Measurements from ENCODE around the gene TMTC3. TPM values are rescaled to one million over a fixed set of nuclear protein-coding genes. Genes with fewer than 3 reads are reported as not detected.

TMTC3 gene
- total RNA-seq, 2 experiments from 2014 or later = 5.3 to 5.4 TPM

DNA sequence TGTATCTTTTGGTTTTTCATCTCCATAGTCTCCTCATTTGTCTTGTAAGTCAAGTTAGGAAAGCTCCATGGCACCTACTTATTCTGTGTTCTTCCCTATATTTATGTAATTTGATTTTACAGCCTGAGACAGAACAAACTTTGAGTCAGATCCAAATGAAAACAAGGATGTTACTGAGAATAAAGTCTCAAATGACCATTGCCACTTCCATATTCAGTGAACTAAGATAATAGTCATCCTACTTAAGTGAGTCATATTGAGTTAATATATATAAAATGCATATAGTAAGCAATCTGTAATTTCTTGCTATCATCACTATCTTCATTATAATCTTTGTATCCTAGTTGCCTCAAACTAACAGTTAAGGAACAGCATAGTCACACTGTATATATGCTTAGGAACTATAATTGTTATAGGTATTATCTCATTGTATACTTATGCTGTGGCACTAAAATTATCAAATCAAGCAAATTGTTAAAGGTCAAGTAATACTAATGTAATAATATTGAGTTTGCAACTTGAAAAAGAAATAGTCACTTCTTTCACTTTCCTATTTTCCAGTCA is 30.8 kb downstream of the TMTC3 start:
- ChIA-PET CTCF (no interaction called here), POLR2A (no interaction called here)

DNA sequence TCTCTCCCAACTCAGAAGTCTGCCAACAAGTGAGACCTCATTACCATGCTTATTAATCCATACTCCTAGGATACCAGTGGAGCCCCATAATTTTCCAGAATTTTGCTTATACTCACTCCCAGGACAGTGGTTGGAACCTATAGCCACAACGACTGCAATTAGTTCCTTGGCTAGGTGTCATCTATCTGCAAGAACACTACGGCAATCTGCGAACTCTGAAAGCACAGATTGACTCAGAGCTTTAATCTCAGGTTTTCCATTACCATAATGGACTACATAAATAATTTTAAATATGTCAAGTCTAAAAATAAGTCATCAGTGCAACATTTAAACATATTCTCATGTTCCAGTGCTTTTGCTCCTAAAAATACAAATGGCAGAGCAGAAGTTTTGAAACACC is 33.4 kb downstream of the TMTC3 start:
- no peak overlapping the region for H3K27ac Mint-ChIP-seq
- H3K4me3 Mint-ChIP-seq = no peak overlapping the region
- ChIA-PET POLR2A (no interaction called here), CTCF (no interaction called here)
- peaks cover 28% of the 10 kb centered on the region for H3K36me3 Mint-ChIP-seq (ENCODE audit: low read depth)
- no peaks in the 10 kb centered on the region for H3K27me3 Mint-ChIP-seq (ENCODE audit: low read depth)
- no peaks in the 10 kb centered on the region for H3K9me3 Mint-ChIP-seq (ENCODE audit: insufficient read depth)
- no peak for ATAC-seq
- DNase-seq = no peak
- H3K4me1 Mint-ChIP-seq (ENCODE audit: low read depth) = no peaks in the 10 kb centered on the region

More for the DNA sequence above, 30.8 kb downstream of the TMTC3 start:
- Mint-ChIP-seq H3K27ac (no peak overlapping the region), H3K4me1 (ENCODE audit: low read depth) (no peaks in the 10 kb centered on the region), H3K36me3 (ENCODE audit: low read depth) (peaks cover 31% of the 10 kb centered on the region), H3K27me3 (ENCODE audit: low read depth) (no peaks in the 10 kb centered on the region), H3K9me3 (ENCODE audit: insufficient read depth) (no peaks in the 10 kb centered on the region), H3K4me3 (no peak overlapping the region)
- no peak for ATAC-seq
- no peak for DNase-seq

DNA sequence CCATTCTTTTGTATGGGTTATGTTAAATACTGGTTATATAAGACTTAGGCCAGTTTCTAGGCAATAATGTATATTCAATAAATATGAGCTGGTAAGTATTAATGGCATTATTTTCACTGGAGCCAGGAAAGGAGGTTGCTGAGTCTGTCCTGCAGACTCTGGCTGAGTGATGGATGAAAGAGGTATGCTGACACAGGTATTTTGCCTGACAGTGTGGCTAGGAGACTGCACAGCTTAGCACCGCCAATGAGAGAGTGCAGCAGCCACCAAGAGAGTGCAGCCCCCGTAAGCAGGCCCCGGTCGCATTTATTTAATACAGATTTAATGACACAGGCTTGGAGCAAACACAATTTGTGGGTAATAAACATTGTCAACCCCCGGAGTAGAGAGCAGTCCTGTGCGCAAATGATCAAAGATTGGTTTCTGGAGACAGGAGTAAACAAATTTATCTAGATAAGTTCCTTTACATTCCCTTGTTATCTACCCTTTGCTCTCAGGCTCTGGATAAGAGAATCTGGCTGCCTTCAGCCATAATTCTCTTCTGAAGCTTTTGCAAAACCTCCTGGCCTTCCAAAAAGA is 37.4 kb downstream of the TMTC3 start:
- Mint-ChIP-seq H3K27me3 (ENCODE audit: low read depth) (no peaks in the 10 kb centered on the region), H3K27ac (no peak overlapping the region), H3K36me3 (ENCODE audit: low read depth) (peaks cover 23% of the 10 kb centered on the region), H3K4me1 (ENCODE audit: low read depth) (no peaks in the 10 kb centered on the region), H3K4me3 (no peak overlapping the region), H3K9me3 (ENCODE audit: insufficient read depth) (no peaks in the 10 kb centered on the region)
- CTCF ChIA-PET = no interaction called here
- POLR2A ChIA-PET = no interaction called here
- ATAC-seq (no peak), DNase-seq (no peak)

DNA sequence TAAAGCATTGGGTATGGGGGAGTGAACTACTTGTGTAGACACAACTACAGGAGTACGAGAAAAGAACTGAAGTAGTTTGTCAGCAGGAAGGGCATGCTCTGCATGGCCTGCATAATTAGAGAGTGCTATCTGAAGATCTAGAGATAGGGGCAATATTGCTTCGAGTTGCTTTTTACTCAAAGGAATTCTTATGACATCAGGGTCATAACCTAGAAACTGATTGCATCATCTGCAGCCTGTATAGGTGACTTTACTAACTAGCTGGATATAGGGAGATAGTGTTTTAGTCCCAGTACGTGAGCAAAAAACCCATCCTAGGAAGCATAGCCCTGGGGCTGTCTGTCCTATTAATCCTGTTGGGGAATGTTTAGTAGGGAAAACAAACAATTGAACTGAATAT is 39.8 kb downstream of the TMTC3 start:
- no peak overlapping the region for H3K27ac Mint-ChIP-seq
- POLR2A ChIA-PET = no interaction called here
- H3K4me3 Mint-ChIP-seq = no peak overlapping the region
- H3K9me3 Mint-ChIP-seq (ENCODE audit: insufficient read depth) = no peaks in the 10 kb centered on the region
- CTCF ChIA-PET = no interaction called here
- DNase-seq (no peak), ATAC-seq (no peak)
- H3K27me3 Mint-ChIP-seq (ENCODE audit: low read depth) = no peaks in the 10 kb centered on the region
- H3K4me1 Mint-ChIP-seq (ENCODE audit: low read depth) = no peaks in the 10 kb centered on the region
- H3K36me3 Mint-ChIP-seq (ENCODE audit: low read depth) = peaks cover 21% of the 10 kb centered on the region

DNA sequence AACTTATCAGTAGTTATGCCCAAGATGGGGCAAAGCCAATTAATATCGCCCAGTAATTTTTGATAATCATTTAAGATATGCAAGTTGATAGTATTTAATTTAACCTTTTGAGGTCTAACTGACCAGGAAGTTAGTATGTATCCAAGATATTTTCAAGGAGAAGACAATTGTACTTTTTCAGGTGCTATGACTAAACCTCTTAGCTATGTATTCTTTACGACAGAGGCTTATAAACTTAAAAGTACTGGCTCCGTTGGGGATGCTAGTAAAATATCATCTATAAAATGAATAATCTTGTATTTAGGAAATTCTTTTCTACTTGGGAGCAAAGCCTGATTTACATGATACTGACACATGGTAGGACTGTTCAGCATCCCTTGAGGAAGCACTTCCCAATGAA is 40.3 kb downstream of the TMTC3 start:
- Mint-ChIP-seq H3K4me1 (ENCODE audit: low read depth) (no peaks in the 10 kb centered on the region), H3K9me3 (ENCODE audit: insufficient read depth) (no peaks in the 10 kb centered on the region), H3K27me3 (ENCODE audit: low read depth) (no peaks in the 10 kb centered on the region), H3K36me3 (ENCODE audit: low read depth) (peaks cover 19% of the 10 kb centered on the region), H3K27ac (no peak overlapping the region), H3K4me3 (no peak overlapping the region)
- DNase-seq (no peak), ATAC-seq (no peak)
- ChIA-PET CTCF (no interaction called here), POLR2A (no interaction called here)

DNA sequence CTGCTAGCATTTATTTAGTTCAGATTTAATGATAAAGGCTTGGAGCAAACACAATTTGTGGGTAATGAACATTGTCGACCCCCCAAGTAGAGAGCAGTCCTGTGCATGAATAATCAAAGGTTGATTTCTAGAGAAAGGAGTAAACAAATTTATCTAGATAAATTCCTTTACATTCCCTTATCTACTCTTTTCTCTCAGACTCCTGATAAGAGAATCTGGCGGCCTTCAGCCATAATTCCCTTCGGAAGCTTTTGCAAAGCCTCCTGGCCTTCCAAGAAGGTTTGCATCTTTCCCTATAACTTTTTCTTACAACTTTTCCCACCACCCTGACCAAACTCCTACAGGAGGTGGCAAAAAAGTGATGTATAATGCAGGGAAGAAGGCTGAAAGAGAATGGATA is 42.1 kb downstream of the TMTC3 start:
- POLR2A ChIA-PET = no interaction called here
- Mint-ChIP-seq H3K9me3 (ENCODE audit: insufficient read depth) (no peaks in the 10 kb centered on the region), H3K27me3 (ENCODE audit: low read depth) (no peaks in the 10 kb centered on the region), H3K4me1 (ENCODE audit: low read depth) (no peaks in the 10 kb centered on the region), H3K4me3 (no peak overlapping the region), H3K36me3 (ENCODE audit: low read depth) (peaks cover 19% of the 10 kb centered on the region), H3K27ac (no peak overlapping the region)
- CTCF ChIA-PET = no interaction called here
- no peak for DNase-seq
- ATAC-seq = no peak

DNA sequence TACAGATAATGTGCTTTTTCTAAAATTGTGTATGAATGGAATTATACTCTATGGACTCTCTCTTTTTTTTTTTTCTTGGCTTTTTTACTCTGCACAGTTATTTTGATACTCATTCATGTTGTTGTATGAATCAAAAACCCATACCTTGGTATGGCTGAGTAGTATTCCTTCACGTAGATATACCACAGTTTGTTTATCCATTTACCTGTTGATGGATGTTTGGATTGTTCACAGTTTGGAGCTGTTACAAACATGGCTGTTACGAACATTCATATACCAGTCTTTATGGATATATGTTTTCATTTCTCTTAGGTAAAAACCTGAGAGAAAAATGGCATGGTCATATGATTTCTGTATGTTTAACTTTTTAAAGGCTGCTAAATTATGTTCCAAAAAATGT is 43.2 kb downstream of the TMTC3 start:
- ATAC-seq (no peak), DNase-seq (no peak)
- POLR2A ChIA-PET = no interaction called here
- Mint-ChIP-seq H3K27me3 (ENCODE audit: low read depth) (no peaks in the 10 kb centered on the region), H3K27ac (no peak overlapping the region), H3K4me3 (no peak overlapping the region), H3K9me3 (ENCODE audit: insufficient read depth) (no peaks in the 10 kb centered on the region), H3K4me1 (ENCODE audit: low read depth) (no peaks in the 10 kb centered on the region), H3K36me3 (ENCODE audit: low read depth) (peaks cover 10% of the 10 kb centered on the region)
- CTCF ChIA-PET = interaction anchor here (0.8 kb wide), 1 partner anchor 8 kb away, joined by 5 read pairs; no protein-coding TSS in a partner anchor

DNA sequence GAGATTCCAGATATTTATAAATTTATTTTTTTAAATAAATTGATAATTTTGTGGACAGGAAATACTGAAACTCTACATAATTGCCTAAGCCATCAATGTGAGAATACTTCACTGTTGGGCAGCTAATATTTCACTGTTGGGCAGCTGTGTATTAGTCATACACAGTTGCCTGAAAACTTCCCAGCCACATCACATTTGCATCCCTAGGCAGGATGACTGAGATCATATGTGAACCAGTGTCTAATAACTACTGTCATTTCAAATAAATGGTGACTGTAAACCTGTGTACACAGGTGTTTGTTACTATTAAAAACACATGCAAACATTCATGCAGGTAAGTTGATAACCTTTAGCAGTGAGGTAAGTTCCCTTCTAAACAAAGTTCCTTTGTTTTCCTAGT is 43.9 kb downstream of the TMTC3 start:
- ChIA-PET POLR2A (no interaction called here), CTCF (interaction anchor here (0.8 kb wide), 1 partner anchor 8 kb away, joined by 5 read pairs; no protein-coding TSS in a partner anchor)
- no peaks in the 10 kb centered on the region for H3K9me3 Mint-ChIP-seq (ENCODE audit: insufficient read depth)
- no peaks in the 10 kb centered on the region for H3K4me1 Mint-ChIP-seq (ENCODE audit: low read depth)
- no peak overlapping the region for H3K27ac Mint-ChIP-seq
- no peaks in the 10 kb centered on the region for H3K27me3 Mint-ChIP-seq (ENCODE audit: low read depth)
- ATAC-seq (no peak), DNase-seq (no peak)
- no peak overlapping the region for H3K4me3 Mint-ChIP-seq
- H3K36me3 Mint-ChIP-seq (ENCODE audit: low read depth) = peaks cover 10% of the 10 kb centered on the region

DNA sequence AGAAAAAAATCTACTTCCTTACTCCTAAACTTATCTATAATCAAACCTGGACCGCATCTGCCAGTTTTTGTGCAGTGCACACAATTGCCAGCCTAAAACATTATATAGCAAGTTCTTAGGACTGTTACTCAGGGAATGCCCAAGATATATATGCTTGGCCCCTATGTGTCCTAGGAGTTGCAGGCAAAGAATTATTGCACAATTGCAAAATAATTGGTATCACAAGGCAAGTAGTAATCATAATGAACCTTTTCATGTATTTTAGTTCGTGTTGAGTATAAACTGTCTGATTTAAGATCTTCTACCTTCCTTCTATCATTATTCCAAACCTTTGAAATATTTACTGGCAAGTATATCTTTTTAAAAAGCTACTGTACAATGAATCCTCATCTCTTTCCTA is 45.5 kb downstream of the TMTC3 start:
- CTCF ChIA-PET = no interaction called here
- H3K4me1 Mint-ChIP-seq (ENCODE audit: low read depth) = no peaks in the 10 kb centered on the region
- ATAC-seq (no peak), DNase-seq (no peak)
- peaks cover 12% of the 10 kb centered on the region for H3K36me3 Mint-ChIP-seq (ENCODE audit: low read depth)
- POLR2A ChIA-PET = no interaction called here
- H3K4me3 Mint-ChIP-seq = no peak overlapping the region
- no peaks in the 10 kb centered on the region for H3K9me3 Mint-ChIP-seq (ENCODE audit: insufficient read depth)
- no peak overlapping the region for H3K27ac Mint-ChIP-seq
- no peaks in the 10 kb centered on the region for H3K27me3 Mint-ChIP-seq (ENCODE audit: low read depth)

DNA sequence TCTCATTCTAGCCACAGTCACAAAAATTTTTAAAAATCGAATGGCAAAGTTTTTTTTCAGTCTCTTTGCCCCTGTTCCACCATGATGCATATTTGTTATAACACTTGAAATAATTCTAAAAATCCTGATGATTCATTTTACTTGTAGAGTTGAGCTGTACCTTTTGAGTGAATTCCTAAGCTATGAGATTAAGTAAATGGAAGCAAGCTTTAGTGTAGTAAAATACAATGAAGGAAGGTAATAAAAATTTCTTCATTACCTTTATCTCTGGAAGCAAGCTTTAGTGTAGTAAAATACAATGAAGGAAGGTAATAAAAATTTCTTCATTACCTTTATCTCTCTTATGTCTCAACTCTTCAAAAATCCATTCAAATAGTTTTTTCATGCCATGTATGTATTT is 46.1 kb downstream of the TMTC3 start:
- Mint-ChIP-seq H3K4me3 (no peak overlapping the region), H3K27ac (no peak overlapping the region), H3K9me3 (ENCODE audit: insufficient read depth) (no peaks in the 10 kb centered on the region), H3K36me3 (ENCODE audit: low read depth) (peaks cover 10% of the 10 kb centered on the region), H3K27me3 (ENCODE audit: low read depth) (no peaks in the 10 kb centered on the region), H3K4me1 (ENCODE audit: low read depth) (no peaks in the 10 kb centered on the region)
- ATAC-seq (no peak), DNase-seq (no peak)
- POLR2A ChIA-PET = no interaction called here
- CTCF ChIA-PET = no interaction called here

DNA sequence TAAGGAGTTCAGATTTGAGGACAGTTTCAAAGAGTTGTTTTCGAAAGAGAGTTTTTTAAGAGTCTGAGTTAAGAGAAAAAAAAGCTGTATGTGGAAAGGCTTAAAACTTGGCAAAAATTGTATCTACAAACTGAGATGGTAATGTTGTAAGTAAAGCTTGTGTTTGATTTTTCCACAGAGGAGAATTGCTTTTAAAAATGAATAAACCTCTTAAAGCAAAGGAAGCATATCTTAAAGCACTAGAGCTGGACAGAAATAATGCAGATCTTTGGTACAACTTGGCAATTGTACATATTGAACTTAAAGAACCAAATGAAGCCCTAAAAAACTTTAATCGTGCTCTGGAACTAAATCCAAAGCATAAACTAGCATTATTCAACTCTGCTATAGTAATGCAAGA is 50.3 kb downstream of the TMTC3 start:
- peaks cover 11% of the 10 kb centered on the region for H3K36me3 Mint-ChIP-seq (ENCODE audit: low read depth)
- no peaks in the 10 kb centered on the region for H3K9me3 Mint-ChIP-seq (ENCODE audit: insufficient read depth)
- H3K27me3 Mint-ChIP-seq (ENCODE audit: low read depth) = no peaks in the 10 kb centered on the region
- no peak overlapping the region for H3K4me3 Mint-ChIP-seq
- no peak for ATAC-seq
- no peaks in the 10 kb centered on the region for H3K4me1 Mint-ChIP-seq (ENCODE audit: low read depth)
- POLR2A ChIA-PET = no interaction called here
- CTCF ChIA-PET = no interaction called here
- no peak for DNase-seq
- H3K27ac Mint-ChIP-seq = no peak overlapping the region

DNA sequence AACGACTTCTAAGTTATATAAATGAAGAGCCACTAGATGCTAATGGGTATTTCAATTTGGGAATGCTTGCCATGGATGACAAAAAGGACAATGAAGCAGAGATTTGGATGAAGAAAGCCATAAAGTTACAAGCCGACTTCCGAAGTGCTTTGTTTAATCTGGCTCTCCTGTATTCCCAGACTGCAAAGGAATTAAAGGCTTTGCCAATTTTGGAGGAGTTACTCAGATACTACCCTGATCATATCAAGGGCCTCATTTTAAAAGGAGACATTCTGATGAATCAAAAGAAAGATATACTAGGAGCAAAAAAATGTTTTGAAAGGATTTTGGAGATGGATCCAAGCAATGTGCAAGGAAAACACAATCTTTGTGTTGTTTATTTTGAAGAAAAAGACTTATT is 52.8 kb downstream of the TMTC3 start:
- no peak overlapping the region for H3K27ac Mint-ChIP-seq
- no peaks in the 10 kb centered on the region for H3K27me3 Mint-ChIP-seq (ENCODE audit: low read depth)
- CTCF ChIA-PET = no interaction called here
- no peak overlapping the region for H3K4me3 Mint-ChIP-seq
- POLR2A ChIA-PET = no interaction called here
- H3K9me3 Mint-ChIP-seq (ENCODE audit: insufficient read depth) = no peaks in the 10 kb centered on the region
- peaks cover 11% of the 10 kb centered on the region for H3K36me3 Mint-ChIP-seq (ENCODE audit: low read depth)
- ATAC-seq (no peak), DNase-seq (no peak)
- H3K4me1 Mint-ChIP-seq (ENCODE audit: low read depth) = no peaks in the 10 kb centered on the region

DNA sequence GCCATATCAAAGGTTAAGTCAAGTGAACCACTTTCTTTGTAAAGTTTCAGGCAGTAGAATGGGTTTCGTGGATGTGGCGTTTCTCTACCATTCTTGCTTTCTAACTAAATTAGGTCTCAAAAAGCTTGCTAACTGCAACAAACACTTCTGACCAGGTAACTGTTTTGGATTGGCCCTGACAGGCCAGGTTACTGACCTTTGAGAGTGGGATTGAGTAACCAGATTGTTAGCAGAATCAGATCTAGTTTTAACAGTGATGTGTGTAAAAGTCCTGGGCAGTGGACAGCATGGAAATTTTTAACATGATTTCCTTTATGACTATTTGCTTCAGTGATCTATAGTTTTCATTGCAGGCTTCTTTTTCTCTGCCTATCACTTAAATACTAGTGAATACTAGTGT is 57.9 kb downstream of the TMTC3 start:
- Mint-ChIP-seq H3K27ac (no peak overlapping the region), H3K9me3 (ENCODE audit: insufficient read depth) (no peaks in the 10 kb centered on the region), H3K4me1 (ENCODE audit: low read depth) (no peaks in the 10 kb centered on the region), H3K4me3 (no peak overlapping the region), H3K27me3 (ENCODE audit: low read depth) (no peaks in the 10 kb centered on the region), H3K36me3 (ENCODE audit: low read depth) (peaks cover 5% of the 10 kb centered on the region)
- ChIA-PET POLR2A (no interaction called here), CTCF (no interaction called here)
- ATAC-seq = no peak
- DNase-seq = no peak
